H1 (cell line): ENCODE data around the gene HIBADH. TPM values are rescaled to one million over a fixed set of nuclear protein-coding genes. Genes with fewer than 3 reads are reported as not detected.

Experiments used
- ASH2L ChIP-seq: fragments of 200-600, 300-600 bp; sonication (generic); IDR thresholded peaks from one replicate; pipeline ENCODE4 v1.7.1; 2017; ENCODE audit warnings: low read length
- CEBPB ChIP-seq: IDR thresholded peaks from 2 replicates; pipeline ENCODE4 v1.6.1; 2012; ENCODE audit warnings: low read depth, low read length
- CTBP2 ChIP-seq: IDR thresholded peaks from 2 replicates; pipeline ENCODE4 v1.7.0; 2011; ENCODE audit warnings: borderline replicate concordance, mild to moderate bottlenecking, moderate library complexity, mixed read lengths, low read length; ENCODE audit not compliant: insufficient read depth, insufficient read length
- MAFK ChIP-seq: IDR thresholded peaks from 2 replicates; pipeline ENCODE4 v1.6.1; 2012; ENCODE audit warnings: low read depth, mild to moderate bottlenecking, improper control_type of control experiment, low read length
- MAX ChIP-seq: IDR thresholded peaks from 2 replicates; pipeline ENCODE4 v1.6.1; 2012; ENCODE audit warnings: inconsistent platforms
- SP2 ChIP-seq: IDR thresholded peaks from 2 replicates; pipeline ENCODE4 v1.6.1; 2012; ENCODE audit warnings: mild to moderate bottlenecking, low read length, inconsistent platforms
- TAF7 ChIP-seq: optimal IDR thresholded peaks from 2 replicates; pipeline ENCODE3; 2011; ENCODE audit warnings: low read depth, mild to moderate bottlenecking, inconsistent platforms, low read length, moderate library complexity, borderline replicate concordance
- TBP ChIP-seq: IDR thresholded peaks from 2 replicates; pipeline ENCODE4 v1.6.1; 2011; ENCODE audit warnings: low read depth, low read length, improper control_type of control experiment
- polyA plus RNA-seq, 7 experiments: library from polyadenylated mRNA; depleted of rRNA in 3 of 7; stranded (reverse) in 5 of 7; unstranded in 2 of 7; fragments of >200 nt in 5 of 7; fragments of 200-250 nt in 2 of 7; gene quantifications; 1 replicate in 5 of 7; 2 replicates in 1 of 7; 4 replicates in 1 of 7; pipeline versions ENCODE4 v1.2.1 to v1.2.3, GENCODE V29; 2011 to 2013; ENCODE audit warnings: missing spikeins in 2 of 7, mixed read lengths in 2 of 7
- total RNA-seq: library from RNA; stranded (reverse); fragmentation: NEBNext Ultra II Directional; extraction: Animal tissue kit (Norgen Biotek cat#: 25700); gene quantifications from 2 replicates; pipeline ENCODE4 v1.2.1, GENCODE V29; 2021
- TF ChIP-seq, protein P1 (sequence below): fragments of 300-600 bp; sonication (generic); IDR thresholded peaks from 2 replicates; pipeline ENCODE4 v1.7.1; 2012; ENCODE audit warnings: low read length, moderate library complexity, mild to moderate bottlenecking, inconsistent platforms; ENCODE audit not compliant: insufficient replicate concordance

Gene HIBADH
- total and polyA plus RNA-seq, 2 of the 8 experiments (the other 6 are each of a cell fraction or from before 2014, with no cell fraction given), result 30.1 to 39.5 TPM

DNA sequence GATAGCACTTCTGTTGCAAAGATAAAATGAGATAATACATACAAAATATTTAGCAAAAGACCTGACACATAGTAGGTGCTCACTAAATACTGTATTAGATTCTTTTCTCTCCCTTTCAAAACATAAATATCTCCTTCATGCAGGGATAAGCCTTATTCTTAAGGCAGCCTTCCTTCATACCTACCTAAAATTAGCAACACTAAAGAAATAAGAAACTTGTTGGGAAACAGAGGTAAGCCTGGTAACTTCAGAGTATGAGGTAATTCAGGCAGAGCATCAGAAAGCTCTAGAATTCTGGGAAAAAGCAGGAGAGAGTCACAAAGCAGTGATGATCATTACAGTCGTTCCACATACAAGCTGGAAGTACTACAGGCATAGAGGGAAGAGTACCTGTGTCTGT, 15.2 kb downstream of the HIBADH start (continued):
- TF ChIP-seq, protein P1, sequence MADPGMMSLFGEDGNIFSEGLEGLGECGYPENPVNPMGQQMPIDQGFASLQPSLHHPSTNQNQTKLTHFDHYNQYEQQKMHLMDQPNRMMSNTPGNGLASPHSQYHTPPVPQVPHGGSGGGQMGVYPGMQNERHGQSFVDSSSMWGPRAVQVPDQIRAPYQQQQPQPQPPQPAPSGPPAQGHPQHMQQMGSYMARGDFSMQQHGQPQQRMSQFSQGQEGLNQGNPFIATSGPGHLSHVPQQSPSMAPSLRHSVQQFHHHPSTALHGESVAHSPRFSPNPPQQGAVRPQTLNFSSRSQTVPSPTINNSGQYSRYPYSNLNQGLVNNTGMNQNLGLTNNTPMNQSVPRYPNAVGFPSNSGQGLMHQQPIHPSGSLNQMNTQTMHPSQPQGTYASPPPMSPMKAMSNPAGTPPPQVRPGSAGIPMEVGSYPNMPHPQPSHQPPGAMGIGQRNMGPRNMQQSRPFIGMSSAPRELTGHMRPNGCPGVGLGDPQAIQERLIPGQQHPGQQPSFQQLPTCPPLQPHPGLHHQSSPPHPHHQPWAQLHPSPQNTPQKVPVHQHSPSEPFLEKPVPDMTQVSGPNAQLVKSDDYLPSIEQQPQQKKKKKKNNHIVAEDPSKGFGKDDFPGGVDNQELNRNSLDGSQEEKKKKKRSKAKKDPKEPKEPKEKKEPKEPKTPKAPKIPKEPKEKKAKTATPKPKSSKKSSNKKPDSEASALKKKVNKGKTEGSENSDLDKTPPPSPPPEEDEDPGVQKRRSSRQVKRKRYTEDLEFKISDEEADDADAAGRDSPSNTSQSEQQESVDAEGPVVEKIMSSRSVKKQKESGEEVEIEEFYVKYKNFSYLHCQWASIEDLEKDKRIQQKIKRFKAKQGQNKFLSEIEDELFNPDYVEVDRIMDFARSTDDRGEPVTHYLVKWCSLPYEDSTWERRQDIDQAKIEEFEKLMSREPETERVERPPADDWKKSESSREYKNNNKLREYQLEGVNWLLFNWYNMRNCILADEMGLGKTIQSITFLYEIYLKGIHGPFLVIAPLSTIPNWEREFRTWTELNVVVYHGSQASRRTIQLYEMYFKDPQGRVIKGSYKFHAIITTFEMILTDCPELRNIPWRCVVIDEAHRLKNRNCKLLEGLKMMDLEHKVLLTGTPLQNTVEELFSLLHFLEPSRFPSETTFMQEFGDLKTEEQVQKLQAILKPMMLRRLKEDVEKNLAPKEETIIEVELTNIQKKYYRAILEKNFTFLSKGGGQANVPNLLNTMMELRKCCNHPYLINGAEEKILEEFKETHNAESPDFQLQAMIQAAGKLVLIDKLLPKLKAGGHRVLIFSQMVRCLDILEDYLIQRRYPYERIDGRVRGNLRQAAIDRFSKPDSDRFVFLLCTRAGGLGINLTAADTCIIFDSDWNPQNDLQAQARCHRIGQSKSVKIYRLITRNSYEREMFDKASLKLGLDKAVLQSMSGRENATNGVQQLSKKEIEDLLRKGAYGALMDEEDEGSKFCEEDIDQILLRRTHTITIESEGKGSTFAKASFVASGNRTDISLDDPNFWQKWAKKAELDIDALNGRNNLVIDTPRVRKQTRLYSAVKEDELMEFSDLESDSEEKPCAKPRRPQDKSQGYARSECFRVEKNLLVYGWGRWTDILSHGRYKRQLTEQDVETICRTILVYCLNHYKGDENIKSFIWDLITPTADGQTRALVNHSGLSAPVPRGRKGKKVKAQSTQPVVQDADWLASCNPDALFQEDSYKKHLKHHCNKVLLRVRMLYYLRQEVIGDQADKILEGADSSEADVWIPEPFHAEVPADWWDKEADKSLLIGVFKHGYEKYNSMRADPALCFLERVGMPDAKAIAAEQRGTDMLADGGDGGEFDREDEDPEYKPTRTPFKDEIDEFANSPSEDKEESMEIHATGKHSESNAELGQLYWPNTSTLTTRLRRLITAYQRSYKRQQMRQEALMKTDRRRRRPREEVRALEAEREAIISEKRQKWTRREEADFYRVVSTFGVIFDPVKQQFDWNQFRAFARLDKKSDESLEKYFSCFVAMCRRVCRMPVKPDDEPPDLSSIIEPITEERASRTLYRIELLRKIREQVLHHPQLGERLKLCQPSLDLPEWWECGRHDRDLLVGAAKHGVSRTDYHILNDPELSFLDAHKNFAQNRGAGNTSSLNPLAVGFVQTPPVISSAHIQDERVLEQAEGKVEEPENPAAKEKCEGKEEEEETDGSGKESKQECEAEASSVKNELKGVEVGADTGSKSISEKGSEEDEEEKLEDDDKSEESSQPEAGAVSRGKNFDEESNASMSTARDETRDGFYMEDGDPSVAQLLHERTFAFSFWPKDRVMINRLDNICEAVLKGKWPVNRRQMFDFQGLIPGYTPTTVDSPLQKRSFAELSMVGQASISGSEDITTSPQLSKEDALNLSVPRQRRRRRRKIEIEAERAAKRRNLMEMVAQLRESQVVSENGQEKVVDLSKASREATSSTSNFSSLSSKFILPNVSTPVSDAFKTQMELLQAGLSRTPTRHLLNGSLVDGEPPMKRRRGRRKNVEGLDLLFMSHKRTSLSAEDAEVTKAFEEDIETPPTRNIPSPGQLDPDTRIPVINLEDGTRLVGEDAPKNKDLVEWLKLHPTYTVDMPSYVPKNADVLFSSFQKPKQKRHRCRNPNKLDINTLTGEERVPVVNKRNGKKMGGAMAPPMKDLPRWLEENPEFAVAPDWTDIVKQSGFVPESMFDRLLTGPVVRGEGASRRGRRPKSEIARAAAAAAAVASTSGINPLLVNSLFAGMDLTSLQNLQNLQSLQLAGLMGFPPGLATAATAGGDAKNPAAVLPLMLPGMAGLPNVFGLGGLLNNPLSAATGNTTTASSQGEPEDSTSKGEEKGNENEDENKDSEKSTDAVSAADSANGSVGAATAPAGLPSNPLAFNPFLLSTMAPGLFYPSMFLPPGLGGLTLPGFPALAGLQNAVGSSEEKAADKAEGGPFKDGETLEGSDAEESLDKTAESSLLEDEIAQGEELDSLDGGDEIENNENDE, result no peak
- TF ChIP-seq CEBPB, result no peak
- TF ChIP-seq ASH2L, result no peak
- no peak for TF ChIP-seq CTBP2
- no peak for TF ChIP-seq TAF7
- TF ChIP-seq SP2, result no peak
- TF ChIP-seq MAFK, result no peak
- no peak for TF ChIP-seq TBP
- TF ChIP-seq MAX, result no peak
- TF ChIP-seq, all 59 proteins: peak for 0
